Measurements from ENCODE around the gene PRSS57.

- TF ChIP-seq SMC3 (IDR thresholded peaks at IDR 0.05; ENCODE audit: low read depth, low read length) = no peak
- TF ChIP-seq CTCF (IDR thresholded peaks at IDR 0.05) = no peak
- TF ChIP-seq RXRA (IDR thresholded peaks at IDR 0.05; ENCODE audit: borderline replicate concordance, low read depth) = no peak
- no peak for TF ChIP-seq EZH2phosphoT487 (IDR thresholded peaks at IDR 0.05; ENCODE audit: borderline replicate concordance, low read depth)
- no peak for TF ChIP-seq GABPA (IDR thresholded peaks at IDR 0.05; ENCODE audit: low read depth)
- TF ChIP-seq EP300 (IDR thresholded peaks at IDR 0.05; ENCODE audit: borderline replicate concordance in 1 of 2, low read depth in 1 of 2, low read length in 1 of 2) = no peak
- no peak for TF ChIP-seq CHD2 (IDR thresholded peaks at IDR 0.05; ENCODE audit: low read length, partially characterized antibody)
- TF ChIP-seq POLR2AphosphoS5 (IDR thresholded peaks at IDR 0.05; ENCODE audit: low read depth, low read length) = no peak
- no peak for TF ChIP-seq SIN3A (IDR thresholded peaks at IDR 0.05; ENCODE audit: borderline replicate concordance, low read depth, low read length)
- no peak for TF ChIP-seq MXI1 (IDR thresholded peaks at IDR 0.05; ENCODE audit: low read depth, low read length)
Observed at GRCh38 chr19:660793-661426, 34.3 kb downstream of the PRSS57 start.
